Activated B cell treated with CpG ODN at 0.5 μM for 24 hours (primary cell): ENCODE data around the gene VGLL4. TPM values are rescaled to one million over a fixed set of nuclear protein-coding genes. Genes with fewer than 3 reads are reported as not detected.

ENCODE experiments used
- ATAC-seq: fragments of 200-7000 bp; cut with Tn5 transposase; one replicate; pipeline ENCODE4 v1.10.0; 2021; ENCODE audit warnings: low read depth, mild to moderate bottlenecking, moderate library complexity
- CTCF ChIA-PET: fragments of 350-600 bp; sonication (Branson Sonifier 250); formaldehyde crosslinking; loops from one replicate; lab custom pipeline; 2021; ENCODE audit warnings: antibody characterized with exemption; lab: Charles Lee
- POLR2A ChIA-PET: fragments of 350-600 bp; sonication (Branson Sonifier 250); formaldehyde crosslinking; loops from one replicate; lab custom pipeline; 2021; ENCODE audit warnings: antibody characterized with exemption; lab: Charles Lee
- DNase-seq: peaks from one replicate; pipeline ENCODE4 v3.0.0; 2022
- H3K27ac Mint-ChIP-seq: one replicate; pipeline ENCODE4 v1.8.0; 2020; ENCODE audit warnings: mixed read lengths
- H3K27me3 Mint-ChIP-seq: one replicate; pipeline ENCODE4 v1.8.0; 2021; ENCODE audit warnings: mixed read lengths
- H3K36me3 Mint-ChIP-seq: one replicate; pipeline ENCODE4 v1.8.0; 2021; ENCODE audit warnings: low read depth, mixed read lengths
- H3K4me1 Mint-ChIP-seq: one replicate; pipeline ENCODE4 v1.8.0; 2021; ENCODE audit warnings: mixed read lengths
- H3K4me3 Mint-ChIP-seq: one replicate; pipeline ENCODE4 v1.8.0; 2020; ENCODE audit warnings: mild to moderate bottlenecking, mixed read lengths
- H3K9me3 Mint-ChIP-seq: one replicate; pipeline ENCODE4 v1.8.0; 2020; ENCODE audit warnings: mixed read lengths
- CTCF ChIP-seq: fragments of 200-600 bp; IDR thresholded peaks from one replicate; pipeline ENCODE4 v1.8.0; 2022; ENCODE audit warnings: antibody characterized with exemption, mild to moderate bottlenecking
- intact Hi-C: fragments of 100-400 bp; cut with micrococcal nuclease; formaldehyde crosslinking; loops from one replicate; pipeline ENCODE4 v1.15.1; 2024
- total RNA-seq: library from RNA; stranded (reverse); gene quantifications from 2 replicates; pipeline ENCODE4 v1.2.3, GENCODE V29; 2022

Gene VGLL4
- total RNA-seq, 1 donor from 2014 or later: 19.3 TPM

- H3K9me3 Mint-ChIP-seq: no peaks in the 10 kb centered on the region
- peaks cover 44% of the 10 kb centered on the region for H3K4me1 Mint-ChIP-seq
- ChIA-PET POLR2A (no interaction called here), CTCF (interaction anchor here (0.9 kb wide), 1 partner anchor 12 kb away, joined by 3 read pairs; no protein-coding TSS in a partner anchor)
- peaks cover 3% of the 10 kb centered on the region for H3K36me3 Mint-ChIP-seq
- H3K27ac Mint-ChIP-seq: no peak overlapping the region
- DNase-seq (no peak), ATAC-seq (no peak)
- H3K4me3 Mint-ChIP-seq: no peak overlapping the region
- intact Hi-C loops: no loop called here
- TF ChIP-seq CTCF: no peak
- H3K27me3 Mint-ChIP-seq: no peaks in the 10 kb centered on the region
Observed at GRCh38 chr3:11636394-11636770, 7.3 kb downstream of the VGLL4 start.

- Mint-ChIP-seq H3K36me3 (peaks cover 3% of the 10 kb centered on the region), H3K27ac (no peak overlapping the region), H3K27me3 (no peaks in the 10 kb centered on the region), H3K4me1 (peaks cover 41% of the 10 kb centered on the region), H3K9me3 (no peaks in the 10 kb centered on the region), H3K4me3 (no peak overlapping the region)
- ATAC-seq (no peak), DNase-seq (no peak)
- no peak for TF ChIP-seq CTCF
- CTCF ChIA-PET: no interaction called here
- intact Hi-C loops: no loop called here
- POLR2A ChIA-PET: interaction anchor here (1.8 kb wide), 1 partner anchor 7 kb away, joined by 5 read pairs; the partner anchor contains the start of gene VGLL4
Observed at GRCh38 chr3:11635680-11636393, 7.9 kb downstream of the VGLL4 start.

GRCh38 chr3:11634974-11635612, 8.6 kb downstream of the VGLL4 start:
- Mint-ChIP-seq H3K4me1 (peaks cover 34% of the 10 kb centered on the region), H3K9me3 (no peaks in the 10 kb centered on the region), H3K27me3 (no peaks in the 10 kb centered on the region), H3K36me3 (peaks cover 3% of the 10 kb centered on the region), H3K27ac (no peak overlapping the region), H3K4me3 (no peak overlapping the region)
- ATAC-seq (no peak), DNase-seq (no peak)
- no peak for TF ChIP-seq CTCF
- ChIA-PET CTCF (no interaction called here), POLR2A (interaction anchor here (1.8 kb wide), 1 partner anchor 8 kb away, joined by 5 read pairs; the partner anchor contains the start of gene VGLL4)
- intact Hi-C loops: no loop called here

GRCh38 chr3:11634081-11634635, 9.6 kb downstream of the VGLL4 start:
- ChIA-PET CTCF (no interaction called here), POLR2A (interaction anchor here (1.8 kb wide), 1 partner anchor 9 kb away, joined by 5 read pairs; the partner anchor contains the start of gene VGLL4)
- intact Hi-C loops: no loop called here
- H3K4me3 Mint-ChIP-seq: no peak overlapping the region
- H3K36me3 Mint-ChIP-seq: peaks cover 3% of the 10 kb centered on the region
- no peak overlapping the region for H3K27ac Mint-ChIP-seq
- no peaks in the 10 kb centered on the region for H3K27me3 Mint-ChIP-seq
- peaks cover 36% of the 10 kb centered on the region for H3K4me1 Mint-ChIP-seq
- TF ChIP-seq CTCF: no peak
- DNase-seq: no peak
- ATAC-seq: no peak
- no peaks in the 10 kb centered on the region for H3K9me3 Mint-ChIP-seq

- DNase-seq: no peak
- H3K27me3 Mint-ChIP-seq: no peaks in the 10 kb centered on the region
- ChIA-PET CTCF (no interaction called here), POLR2A (no interaction called here)
- peaks cover 3% of the 10 kb centered on the region for H3K36me3 Mint-ChIP-seq
- intact Hi-C loops: no loop called here
- peaks cover 31% of the 10 kb centered on the region for H3K4me1 Mint-ChIP-seq
- no peak for ATAC-seq
- no peaks in the 10 kb centered on the region for H3K9me3 Mint-ChIP-seq
- no peak overlapping the region for H3K4me3 Mint-ChIP-seq
- no peak overlapping the region for H3K27ac Mint-ChIP-seq
- TF ChIP-seq CTCF: no peak
Observed at GRCh38 chr3:11632966-11633365, 10.7 kb downstream of the VGLL4 start.
